ENCODE results near the gene CRABP2. TPM values are rescaled to one million over a fixed set of nuclear protein-coding genes. Genes with fewer than 3 reads are reported as not detected.

CRABP2 gene
- total and polyA plus RNA-seq, 2 of the 13 experiments (the other 11 are each of a cell fraction or from before 2014, with no cell fraction given), result 0.40 to 0.60 TPM

GRCh38 chr1:156728599-156729462, 23.4 kb upstream of the CRABP2 start, which contains the start of gene ISG20L2 (continued):
- TF ChIP-seq ZBTB1 (CRISPR knock-in tag; IDR thresholded peaks at IDR 0.05; ENCODE audit: borderline replicate concordance) (no peak), ZNF709 (CRISPR knock-in tag; IDR thresholded peaks at IDR 0.05) (no peak), DZIP1 (CRISPR knock-in tag; IDR thresholded peaks at IDR 0.05) (no peak), SMAD9 (CRISPR knock-in tag; IDR thresholded peaks at IDR 0.05) (no peak), MXD4 (CRISPR knock-in tag; IDR thresholded peaks at IDR 0.05) (no peak; the same call in 1 of the 2 replicates), PHF5A (CRISPR knock-in tag; IDR thresholded peaks at IDR 0.05; ENCODE audit: low read depth, unreplicated experiment) (no peak), DNMT1 (CRISPR knock-in tag; IDR thresholded peaks at IDR 0.05) (no peak), ZNF432 (CRISPR knock-in tag; IDR thresholded peaks at IDR 0.05; ENCODE audit: borderline replicate concordance) (no peak), HMG20A (CRISPR knock-in tag; IDR thresholded peaks at IDR 0.05; ENCODE audit: borderline replicate concordance) (no peak), XBP1 (CRISPR knock-in tag; IDR thresholded peaks at IDR 0.05) (no peak), RORA (CRISPR knock-in tag; IDR thresholded peaks at IDR 0.05) (no peak), SP4 (CRISPR knock-in tag; IDR thresholded peaks at IDR 0.05) (peak; percentile 85; the same call in 1 of the 2 replicates), ZIK1 (CRISPR knock-in tag; IDR thresholded peaks at IDR 0.05; ENCODE audit: borderline replicate concordance, low read depth) (no peak), SNAPC4 (CRISPR knock-in tag; IDR thresholded peaks at IDR 0.05) (no peak), ZNF691 (CRISPR knock-in tag; IDR thresholded peaks at IDR 0.05; ENCODE audit: borderline replicate concordance, low read depth) (no peak), SIN3A (IDR thresholded peaks at IDR 0.05; ENCODE audit: borderline replicate concordance, low read depth, low read length) (peak; percentile 61; the same call in 1 of the 2 replicates), ZNF207 (IDR thresholded peaks at IDR 0.05; ENCODE audit: borderline replicate concordance) (no peak), ELK4 (CRISPR knock-in tag; IDR thresholded peaks at IDR 0.05; ENCODE audit: borderline replicate concordance) (no peak), ETV5 (CRISPR knock-in tag; IDR thresholded peaks at IDR 0.05; ENCODE audit: borderline replicate concordance) (peak; percentile 37; the same call in 1 of the 2 replicates), TOPORS (CRISPR knock-in tag; IDR thresholded peaks at IDR 0.05) (peak; percentile 46; the same call in 1 of the 2 replicates)
